ENCODE measurements around the gene VANGL2.

DNA sequence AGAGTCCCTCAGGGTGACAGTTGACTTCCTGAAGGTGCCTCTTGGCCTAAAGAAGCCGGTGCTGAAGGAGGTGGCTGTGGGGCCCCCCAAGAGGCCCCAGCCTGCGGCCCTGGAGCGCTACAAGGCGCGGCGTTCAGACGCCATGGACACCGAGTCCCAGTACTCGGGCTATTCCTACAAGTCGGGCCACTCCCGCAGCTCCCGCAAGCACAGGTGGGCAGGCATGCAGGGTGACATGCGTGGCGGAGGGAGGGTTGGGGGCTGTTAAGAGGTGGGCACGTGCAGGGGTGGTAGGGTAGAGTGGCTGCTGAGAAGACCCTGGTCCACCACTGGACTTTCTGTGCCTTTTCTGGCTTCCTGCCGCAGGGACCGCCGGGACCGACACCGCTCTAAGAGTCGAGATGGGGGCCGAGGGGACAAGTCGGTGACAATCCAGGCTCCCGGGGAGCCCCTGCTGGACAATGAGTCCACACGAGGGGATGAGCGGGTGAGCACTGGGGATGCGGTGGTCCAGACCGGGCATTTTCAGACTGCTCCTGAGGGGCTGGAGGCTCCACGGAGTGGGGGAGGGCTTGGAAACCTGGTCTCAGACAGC, 15.4 kb downstream of the VANGL2 start:
- TF ChIP-seq, protein P1, sequence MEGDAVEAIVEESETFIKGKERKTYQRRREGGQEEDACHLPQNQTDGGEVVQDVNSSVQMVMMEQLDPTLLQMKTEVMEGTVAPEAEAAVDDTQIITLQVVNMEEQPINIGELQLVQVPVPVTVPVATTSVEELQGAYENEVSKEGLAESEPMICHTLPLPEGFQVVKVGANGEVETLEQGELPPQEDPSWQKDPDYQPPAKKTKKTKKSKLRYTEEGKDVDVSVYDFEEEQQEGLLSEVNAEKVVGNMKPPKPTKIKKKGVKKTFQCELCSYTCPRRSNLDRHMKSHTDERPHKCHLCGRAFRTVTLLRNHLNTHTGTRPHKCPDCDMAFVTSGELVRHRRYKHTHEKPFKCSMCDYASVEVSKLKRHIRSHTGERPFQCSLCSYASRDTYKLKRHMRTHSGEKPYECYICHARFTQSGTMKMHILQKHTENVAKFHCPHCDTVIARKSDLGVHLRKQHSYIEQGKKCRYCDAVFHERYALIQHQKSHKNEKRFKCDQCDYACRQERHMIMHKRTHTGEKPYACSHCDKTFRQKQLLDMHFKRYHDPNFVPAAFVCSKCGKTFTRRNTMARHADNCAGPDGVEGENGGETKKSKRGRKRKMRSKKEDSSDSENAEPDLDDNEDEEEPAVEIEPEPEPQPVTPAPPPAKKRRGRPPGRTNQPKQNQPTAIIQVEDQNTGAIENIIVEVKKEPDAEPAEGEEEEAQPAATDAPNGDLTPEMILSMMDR (IDR thresholded peaks at IDR 0.05): no peak
- TF ChIP-seq POLR2A (IDR thresholded peaks at IDR 0.05): no peak
